Osteocyte (in vitro differentiated cells): Measurements from ENCODE around the gene TMEM144. TPM values are rescaled to one million over a fixed set of nuclear protein-coding genes. Genes with fewer than 3 reads are reported as not detected.

ENCODE experiments used
- DNase-seq: peaks from one replicate; pipeline ENCODE4 v3.0.0; 2021; ENCODE audit warnings: mixed read lengths; ENCODE audit not compliant: unreplicated experiment; ENCODE audit errors: extremely low spot score
- H3K27ac Mint-ChIP-seq: one replicate; pipeline ENCODE4 v1.8.0; 2021; ENCODE audit warnings: mild to moderate bottlenecking, mixed read lengths; ENCODE audit not compliant: unreplicated experiment
- H3K27me3 Mint-ChIP-seq: one replicate; pipeline ENCODE4 v1.8.0; 2021; ENCODE audit warnings: mixed read lengths; ENCODE audit not compliant: unreplicated experiment
- H3K36me3 Mint-ChIP-seq: one replicate; pipeline ENCODE4 v1.8.0; 2021; ENCODE audit warnings: mixed read lengths; ENCODE audit not compliant: unreplicated experiment
- H3K4me1 Mint-ChIP-seq: one replicate; pipeline ENCODE4 v1.8.0; 2021; ENCODE audit warnings: mixed read lengths; ENCODE audit not compliant: unreplicated experiment
- H3K4me3 Mint-ChIP-seq: one replicate; pipeline ENCODE4 v1.8.0; 2021; ENCODE audit warnings: mild to moderate bottlenecking, moderate library complexity, mixed read lengths; ENCODE audit not compliant: unreplicated experiment
- H3K9me3 Mint-ChIP-seq: one replicate; pipeline ENCODE4 v1.8.0; 2021; ENCODE audit warnings: mixed read lengths; ENCODE audit not compliant: unreplicated experiment
- long read RNA-seq: library from polyadenylated mRNA; unstranded; transcript quantifications from one replicate; pipeline ENCODE4 v2.0.0, GENCODE V29; 2021
- total RNA-seq: library from RNA; stranded (reverse); gene quantifications from 2 replicates; pipeline ENCODE4 v1.2.1, GENCODE V29; 2021
- TF ChIP-seq, protein P1 (sequence below): fragments of 200-600 bp; sonication (generic); IDR thresholded peaks from 2 replicates; pipeline ENCODE4 v1.5.0; 2021; ENCODE audit warnings: antibody characterized with exemption, mild to moderate bottlenecking, moderate library complexity

Gene TMEM144
- total RNA-seq: 1.0 and 1.7 TPM in 2 replicates
- long read RNA-seq, transcript TMEM144-201 (13 exons, 3,442 nt): major isoform, 8 of 9 reads
- long read RNA-seq, partial matches to known transcripts: 1 of 9 reads
- long read RNA-seq, other reads (novel, unspliced or antisense): 0 of 9 reads

DNA sequence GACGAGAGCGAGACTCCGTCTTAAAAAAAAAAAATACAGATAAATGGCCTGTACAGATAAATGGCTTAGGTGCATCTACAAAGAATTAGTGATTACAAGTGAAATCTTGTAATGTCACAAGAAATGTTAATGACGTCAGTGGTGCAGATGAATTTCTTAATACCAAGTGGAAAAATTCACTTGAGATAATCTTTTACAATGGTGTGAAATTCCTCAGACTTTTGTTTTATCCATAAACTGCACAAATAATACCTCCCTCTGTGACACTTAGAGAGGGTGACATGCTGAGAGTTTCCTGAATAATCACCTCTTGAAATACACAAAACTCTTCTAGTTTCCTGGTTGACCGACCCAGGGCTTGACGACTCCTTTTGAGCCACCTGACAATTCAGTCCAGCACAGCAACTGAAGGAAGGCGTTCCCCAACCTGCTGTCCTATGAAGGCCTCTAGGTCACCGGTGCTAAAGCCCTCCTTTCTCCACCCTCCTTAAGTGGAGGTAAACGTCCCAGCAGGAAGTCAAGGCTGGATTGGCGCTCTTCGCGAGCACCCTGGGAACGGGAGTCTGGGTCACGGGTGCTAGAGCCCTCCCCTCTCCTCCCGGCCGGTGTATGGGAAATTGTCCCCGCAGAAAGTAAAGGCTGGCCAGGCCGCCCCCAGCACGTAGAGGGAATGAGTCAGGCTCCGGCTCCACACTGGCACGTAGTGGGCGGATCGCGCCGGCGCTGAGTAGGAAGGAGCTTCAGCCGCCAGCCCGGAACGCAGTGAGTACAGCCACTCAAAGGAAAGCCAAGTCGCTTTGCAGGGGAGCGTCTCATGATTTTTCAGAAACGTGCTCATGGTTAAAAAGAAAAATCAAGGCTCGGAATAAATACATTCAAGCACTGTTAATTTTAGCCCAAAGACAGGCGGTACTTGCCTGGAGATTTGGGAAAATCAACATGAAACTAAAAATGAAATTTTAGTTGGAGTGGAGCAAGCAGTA lies at the start of gene TMEM144:
Gene TMEM144, plus strand, starts transcription at position 662 of the 983 bp plus-strand sequence. CDS start 2,182 bp downstream, outside the sequence.
- Mint-ChIP-seq H3K27me3 (no peaks in the 10 kb centered on the region), H3K27ac (peak within 1 kb of the TSS; percentile 85), H3K4me1 (peaks cover 18% of the 10 kb centered on the region), H3K9me3 (peaks cover 3% of the 10 kb centered on the region), H3K36me3 (no peaks in the 10 kb centered on the region), H3K4me3 (peak within 1 kb of the TSS; percentile 75)
- DNase-seq: peak; percentile 89
- TF ChIP-seq, protein P1, sequence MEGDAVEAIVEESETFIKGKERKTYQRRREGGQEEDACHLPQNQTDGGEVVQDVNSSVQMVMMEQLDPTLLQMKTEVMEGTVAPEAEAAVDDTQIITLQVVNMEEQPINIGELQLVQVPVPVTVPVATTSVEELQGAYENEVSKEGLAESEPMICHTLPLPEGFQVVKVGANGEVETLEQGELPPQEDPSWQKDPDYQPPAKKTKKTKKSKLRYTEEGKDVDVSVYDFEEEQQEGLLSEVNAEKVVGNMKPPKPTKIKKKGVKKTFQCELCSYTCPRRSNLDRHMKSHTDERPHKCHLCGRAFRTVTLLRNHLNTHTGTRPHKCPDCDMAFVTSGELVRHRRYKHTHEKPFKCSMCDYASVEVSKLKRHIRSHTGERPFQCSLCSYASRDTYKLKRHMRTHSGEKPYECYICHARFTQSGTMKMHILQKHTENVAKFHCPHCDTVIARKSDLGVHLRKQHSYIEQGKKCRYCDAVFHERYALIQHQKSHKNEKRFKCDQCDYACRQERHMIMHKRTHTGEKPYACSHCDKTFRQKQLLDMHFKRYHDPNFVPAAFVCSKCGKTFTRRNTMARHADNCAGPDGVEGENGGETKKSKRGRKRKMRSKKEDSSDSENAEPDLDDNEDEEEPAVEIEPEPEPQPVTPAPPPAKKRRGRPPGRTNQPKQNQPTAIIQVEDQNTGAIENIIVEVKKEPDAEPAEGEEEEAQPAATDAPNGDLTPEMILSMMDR: peak; percentile 22

DNA sequence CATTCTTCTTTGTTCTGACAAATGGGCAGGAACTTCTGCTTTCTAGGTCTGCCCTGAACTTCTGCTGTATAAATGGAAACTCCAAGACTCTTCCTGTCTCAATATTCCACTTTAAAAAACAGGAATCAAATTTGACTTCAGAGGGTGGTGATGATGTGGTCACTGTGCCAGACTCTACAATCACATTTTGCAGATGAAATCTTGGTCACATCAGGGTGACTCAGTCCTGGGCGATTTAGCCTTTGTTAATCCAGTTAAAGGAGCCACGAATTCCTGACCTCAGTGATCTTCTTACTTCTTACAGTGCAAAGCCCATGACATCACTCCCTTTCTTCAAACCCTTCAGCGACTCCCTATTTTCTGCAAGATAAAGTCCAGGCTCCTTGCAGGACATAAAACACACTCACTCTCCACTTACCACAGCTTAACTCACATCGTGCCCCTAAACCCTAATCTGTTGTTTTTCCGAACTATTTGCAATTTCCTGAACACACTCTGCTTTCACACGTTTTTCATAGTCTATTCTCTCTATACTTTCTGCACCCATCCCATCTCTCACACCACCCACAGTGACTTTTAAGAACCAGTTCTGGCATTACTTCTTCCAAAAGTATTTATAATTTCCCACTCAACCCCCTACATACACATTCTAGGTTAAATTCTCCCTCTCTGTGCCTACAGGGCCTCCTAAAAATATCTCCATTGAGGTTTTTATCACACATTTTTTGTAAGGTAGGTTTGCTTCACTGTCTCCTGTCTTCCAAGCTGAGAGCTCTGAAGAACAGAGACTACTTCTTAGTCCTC lies 48.5 kb upstream of the TMEM144 start:
- H3K4me1 Mint-ChIP-seq: peaks cover 36% of the 10 kb centered on the region
- no peak overlapping the region for H3K27ac Mint-ChIP-seq
- TF ChIP-seq, protein P1: no peak
- no peaks in the 10 kb centered on the region for H3K36me3 Mint-ChIP-seq
- no peaks in the 10 kb centered on the region for H3K27me3 Mint-ChIP-seq
- no peaks in the 10 kb centered on the region for H3K9me3 Mint-ChIP-seq
- no peak overlapping the region for H3K4me3 Mint-ChIP-seq
- no peak for DNase-seq

DNA sequence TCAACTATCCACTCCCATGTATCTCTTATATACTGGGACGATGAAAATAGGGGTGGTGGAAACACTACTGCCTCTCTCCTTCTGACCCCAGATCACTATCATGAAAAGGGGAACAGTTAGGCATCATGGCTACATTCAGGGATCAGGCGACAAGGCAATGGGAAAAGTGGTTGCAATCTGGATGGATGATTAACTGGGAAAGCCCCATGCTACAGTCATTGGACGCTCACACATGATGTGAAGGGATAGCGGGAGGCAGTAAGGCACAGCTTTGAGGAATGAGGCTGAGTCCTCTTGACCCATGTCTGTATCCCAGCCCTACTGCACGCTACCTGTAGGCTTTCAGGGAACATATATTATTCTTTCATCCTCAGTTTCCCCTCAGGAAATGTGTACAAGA lies 47.7 kb upstream of the TMEM144 start:
- Mint-ChIP-seq H3K27me3 (no peaks in the 10 kb centered on the region), H3K36me3 (no peaks in the 10 kb centered on the region), H3K4me3 (no peak overlapping the region), H3K9me3 (no peaks in the 10 kb centered on the region), H3K27ac (no peak overlapping the region), H3K4me1 (peaks cover 36% of the 10 kb centered on the region)
- TF ChIP-seq, protein P1: no peak
- no peak for DNase-seq

DNA sequence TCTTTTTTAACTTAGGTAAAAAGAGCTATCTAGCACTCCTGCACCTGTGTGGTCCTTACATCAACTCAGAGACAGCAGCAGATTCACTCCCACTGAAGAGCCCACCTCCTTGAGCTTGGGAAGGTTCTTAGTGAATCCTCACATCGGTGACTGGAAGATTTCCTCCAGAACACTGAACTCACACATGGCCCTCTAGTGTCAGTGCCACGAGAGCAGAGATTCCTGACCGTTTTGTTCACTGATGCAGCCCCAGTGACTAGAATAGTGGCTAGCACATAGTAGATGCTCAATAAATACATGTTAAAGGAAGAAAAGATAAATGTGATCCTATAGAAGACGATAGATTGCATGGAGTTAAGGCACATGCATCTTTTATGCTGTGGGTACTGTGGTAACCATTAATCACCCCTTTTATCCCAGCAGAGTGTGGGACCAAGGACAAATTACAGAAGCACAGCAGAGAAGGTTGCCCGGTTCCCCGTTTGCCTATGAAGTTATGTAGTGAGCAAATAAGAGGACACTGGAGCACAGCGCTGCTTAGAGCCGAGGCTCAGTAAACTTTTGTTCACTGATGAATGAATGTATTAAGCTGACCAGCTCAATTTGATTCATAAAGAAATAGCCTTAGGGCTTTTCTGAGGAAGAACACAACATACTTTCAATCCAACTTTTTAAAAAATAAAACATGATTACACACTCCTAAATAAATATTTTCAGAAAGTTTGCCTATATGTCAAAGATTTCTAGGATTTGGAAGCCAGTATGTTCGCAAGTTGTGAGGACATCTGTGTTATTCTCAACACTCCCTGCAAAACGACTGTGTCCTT lies 46.1 kb upstream of the TMEM144 start:
- H3K27ac Mint-ChIP-seq: peak overlapping the region; percentile 35
- no peaks in the 10 kb centered on the region for H3K9me3 Mint-ChIP-seq
- TF ChIP-seq, protein P1: no peak
- no peaks in the 10 kb centered on the region for H3K27me3 Mint-ChIP-seq
- no peaks in the 10 kb centered on the region for H3K36me3 Mint-ChIP-seq
- no peak overlapping the region for H3K4me3 Mint-ChIP-seq
- DNase-seq: no peak
- peaks cover 33% of the 10 kb centered on the region for H3K4me1 Mint-ChIP-seq
